HUDEP-2 (cell line): ENCODE data around the gene CCNG1.
A peak's percentile ranks its signal among the peaks of the same experiment; 100 is the strongest.
"Not testable (repeated sequence)": the region's sequence is repeated elsewhere in the genome, so short reads cannot be mapped to it uniquely, and the experiment has no call there.

Source experiments
- DNase-seq, 76 experiments: peaks; one replicate each; lab custom pipeline; 2025; ENCODE audit not compliant: unreplicated experiment in 76 of 76; lab: John Stamatoyannopoulos, UW

Gene CCNG1, protein sequence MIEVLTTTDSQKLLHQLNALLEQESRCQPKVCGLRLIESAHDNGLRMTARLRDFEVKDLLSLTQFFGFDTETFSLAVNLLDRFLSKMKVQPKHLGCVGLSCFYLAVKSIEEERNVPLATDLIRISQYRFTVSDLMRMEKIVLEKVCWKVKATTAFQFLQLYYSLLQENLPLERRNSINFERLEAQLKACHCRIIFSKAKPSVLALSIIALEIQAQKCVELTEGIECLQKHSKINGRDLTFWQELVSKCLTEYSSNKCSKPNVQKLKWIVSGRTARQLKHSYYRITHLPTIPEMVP

DNA sequence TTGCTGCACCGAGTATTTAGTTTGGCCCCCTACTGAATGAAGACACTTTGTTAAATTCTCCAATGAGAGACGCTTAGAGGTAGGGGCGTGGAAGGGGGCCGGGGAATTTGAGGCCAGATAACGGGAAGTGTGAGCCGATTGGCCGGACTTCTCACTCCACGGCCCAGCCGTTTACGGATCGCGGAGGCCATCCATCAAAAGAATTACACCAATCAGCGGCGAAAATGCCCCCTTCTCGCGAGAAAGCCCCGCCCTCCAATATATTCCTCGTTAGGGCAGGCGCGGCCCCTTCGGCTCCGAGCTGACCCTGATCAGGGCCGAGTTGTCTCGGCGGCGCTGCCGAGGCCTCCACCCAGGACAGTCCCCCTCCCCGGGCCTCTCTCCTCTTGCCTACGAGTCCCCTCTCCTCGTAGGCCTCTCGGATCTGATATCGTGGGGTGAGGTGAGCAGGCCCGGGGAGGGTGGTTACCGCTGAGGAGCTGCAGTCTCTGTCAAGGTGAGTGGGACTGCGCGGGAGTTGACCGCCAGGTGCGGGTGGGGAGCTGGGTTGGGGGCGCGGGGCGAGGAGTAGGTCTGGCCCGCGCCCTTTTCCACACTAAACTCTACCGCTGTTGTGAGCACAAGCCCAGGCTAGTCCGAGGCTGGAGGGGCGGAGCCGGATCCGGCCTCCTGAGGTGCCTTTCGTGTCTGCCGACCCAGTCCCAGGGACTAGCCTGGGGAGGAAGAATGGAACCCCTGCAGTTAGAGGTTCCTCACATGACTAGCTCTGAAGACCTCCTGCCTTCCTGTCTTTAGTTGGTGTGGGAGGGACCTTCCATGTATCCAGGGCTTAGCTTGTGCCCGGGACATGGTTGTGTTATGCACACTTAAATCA is at the start of gene CCNG1:
Gene CCNG1 (plus strand): TSS at position 287 of the 874 bp plus-strand sequence. CDS start 1,662 bp downstream, outside the sequence.
- peak; percentile 24 to 97 (median 89) for DNase-seq

DNA sequence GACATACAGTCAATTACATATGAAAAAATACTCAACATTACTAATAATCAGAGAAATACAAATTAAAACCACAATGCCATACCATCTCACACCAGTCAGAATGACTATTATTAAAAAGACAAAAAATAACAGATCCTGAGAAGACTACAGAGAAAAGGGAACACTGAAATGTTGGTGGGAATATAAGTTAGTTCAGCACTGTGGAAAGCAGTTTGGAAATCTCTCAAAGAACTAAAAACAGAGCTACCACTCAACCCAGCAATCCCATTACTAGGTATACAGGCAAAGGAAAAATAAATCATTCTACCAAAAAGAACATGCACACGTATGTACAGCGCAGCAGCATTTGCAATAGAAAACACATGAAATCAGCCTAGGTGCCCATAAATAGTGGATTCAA is 41.6 kb upstream of the CCNG1 start:
- no peak for DNase-seq

DNA sequence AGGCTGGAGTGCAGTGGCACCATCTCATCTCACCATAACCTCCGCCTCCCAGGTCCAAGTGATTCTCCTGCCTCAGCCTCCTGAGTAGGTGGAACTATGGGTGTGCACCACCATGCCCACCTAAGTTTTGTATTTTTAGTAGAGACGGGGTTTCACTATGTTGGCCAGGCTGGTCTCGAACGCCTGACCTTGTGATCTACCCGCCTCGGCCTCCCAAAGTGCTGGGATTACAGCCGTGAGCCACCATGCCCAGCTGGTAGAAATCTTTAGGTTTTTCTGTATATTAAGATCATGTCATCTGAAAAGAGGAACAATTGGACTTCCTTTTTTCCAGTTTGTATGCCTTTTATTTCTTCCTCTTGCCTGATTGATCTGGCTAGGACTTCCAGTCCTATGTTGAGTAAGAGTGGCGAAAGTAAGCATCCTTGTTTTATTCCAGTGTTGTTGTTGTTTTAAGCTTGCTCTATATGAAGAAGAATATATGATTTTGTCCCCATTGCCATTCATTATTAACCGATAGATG is 40.5 kb upstream of the CCNG1 start:
- not testable (repeated sequence) for DNase-seq

DNA sequence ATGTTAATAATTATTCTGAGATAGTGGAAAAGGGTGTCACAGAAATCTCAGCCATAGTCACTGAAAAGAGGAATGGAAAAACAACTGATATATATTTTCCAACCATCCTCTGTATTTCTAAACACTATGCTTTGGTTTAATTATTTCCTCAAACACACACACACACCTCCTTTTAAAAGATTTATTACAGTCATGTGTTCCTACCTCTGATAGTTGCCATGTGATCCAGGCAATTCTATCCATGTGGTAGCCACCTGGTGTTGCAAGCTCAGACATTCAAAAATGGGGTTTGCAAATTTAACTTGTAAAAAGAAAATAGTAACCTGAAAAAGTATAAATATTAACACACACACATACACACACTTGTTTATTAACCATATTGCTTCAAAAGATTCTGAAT is 40.0 kb upstream of the CCNG1 start:
- no peak for DNase-seq

DNA sequence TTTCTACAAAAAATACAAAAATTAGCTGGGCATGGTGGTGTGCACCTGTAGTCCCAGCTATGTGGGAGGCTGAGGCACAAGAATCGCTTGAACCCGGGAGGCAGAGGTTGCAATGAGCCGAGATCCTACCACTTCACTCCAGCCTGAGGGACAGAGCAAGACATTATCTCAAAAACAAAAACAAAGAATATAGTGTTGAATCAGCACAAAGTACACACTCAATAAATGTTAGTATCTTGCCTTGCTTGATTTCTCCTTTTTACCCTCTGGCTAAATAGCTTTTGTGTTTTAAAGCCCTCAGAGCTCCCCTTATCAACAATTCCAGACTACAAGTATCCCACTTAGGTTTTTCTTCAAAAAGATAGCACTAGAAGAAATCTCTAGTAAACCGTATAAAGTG is 37.5 kb upstream of the CCNG1 start:
- no peak for DNase-seq

DNA sequence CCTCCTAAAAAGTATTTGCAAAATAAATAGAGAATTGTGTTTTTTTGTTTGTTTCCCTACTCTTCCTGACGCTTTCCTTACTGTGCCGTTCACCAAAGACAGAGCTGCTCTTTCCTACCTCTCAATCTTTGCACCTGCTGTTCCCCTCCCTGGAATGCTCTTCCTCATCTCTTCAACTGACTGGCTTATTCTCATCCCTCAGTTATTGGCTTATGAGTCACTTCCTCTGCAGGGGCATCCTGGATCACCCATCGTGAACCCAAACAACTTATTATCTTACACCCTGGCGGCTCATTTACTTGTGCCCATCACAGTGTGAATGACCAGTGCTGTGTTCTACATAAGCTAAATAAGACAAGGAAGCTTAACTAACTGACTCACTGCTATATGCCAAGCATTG is 36.1 kb upstream of the CCNG1 start:
- no peak for DNase-seq

DNA sequence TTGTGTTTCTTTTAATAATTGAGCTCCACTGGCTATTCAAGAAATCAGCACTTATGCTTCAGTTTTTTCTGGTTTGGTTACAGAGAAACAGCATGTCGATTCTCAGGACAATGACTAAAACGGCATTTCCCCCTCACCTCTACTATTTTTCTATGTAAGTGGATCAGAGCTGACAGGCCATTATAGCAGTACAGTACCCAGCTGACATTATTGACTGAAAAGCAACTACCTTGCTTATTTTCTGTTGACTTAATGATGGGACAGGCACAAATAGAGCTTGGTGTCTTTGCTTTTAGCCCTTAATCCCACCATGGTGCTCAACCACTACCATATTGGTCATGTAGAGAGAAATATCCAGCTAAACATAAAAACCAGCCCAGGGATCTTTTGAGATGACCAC is 35.4 kb upstream of the CCNG1 start:
- DNase-seq, result no peak

DNA sequence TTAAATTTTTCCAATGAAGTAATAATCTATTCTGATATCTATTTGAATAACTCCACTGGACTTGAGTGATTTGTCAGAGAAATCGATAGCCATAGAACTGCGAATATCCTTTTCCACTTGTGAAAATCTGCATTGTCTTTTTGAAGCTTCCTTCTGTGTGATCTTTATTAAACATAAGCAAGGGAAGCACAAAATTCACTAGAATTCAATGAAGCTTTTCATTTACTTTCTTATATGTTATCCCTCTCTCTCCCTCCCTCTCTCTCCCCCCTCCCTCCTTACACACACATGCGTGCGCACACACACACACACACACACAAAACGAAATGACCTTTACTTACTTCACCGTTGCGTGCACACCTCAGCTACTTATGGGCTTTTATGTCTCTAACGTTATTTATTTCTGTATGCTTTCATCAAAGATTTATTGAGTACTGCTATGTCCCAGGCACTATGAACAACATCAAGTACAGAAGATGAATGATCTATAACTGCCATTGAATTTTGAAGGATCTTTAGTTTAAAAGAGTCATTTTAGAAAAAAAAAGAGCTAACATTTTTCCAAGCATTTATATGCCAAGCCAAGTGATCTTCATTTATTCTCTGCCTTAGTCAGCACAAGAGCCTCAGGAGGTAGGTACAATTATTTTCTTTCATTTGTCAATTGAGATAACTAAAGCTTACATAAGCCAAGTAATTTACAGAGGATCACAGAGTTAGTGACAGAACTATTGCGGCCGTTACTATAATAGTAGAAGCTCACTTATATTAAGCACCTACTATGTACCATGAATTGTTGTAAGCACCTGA is 32.8 kb upstream of the CCNG1 start:
- DNase-seq, result no peak

DNA sequence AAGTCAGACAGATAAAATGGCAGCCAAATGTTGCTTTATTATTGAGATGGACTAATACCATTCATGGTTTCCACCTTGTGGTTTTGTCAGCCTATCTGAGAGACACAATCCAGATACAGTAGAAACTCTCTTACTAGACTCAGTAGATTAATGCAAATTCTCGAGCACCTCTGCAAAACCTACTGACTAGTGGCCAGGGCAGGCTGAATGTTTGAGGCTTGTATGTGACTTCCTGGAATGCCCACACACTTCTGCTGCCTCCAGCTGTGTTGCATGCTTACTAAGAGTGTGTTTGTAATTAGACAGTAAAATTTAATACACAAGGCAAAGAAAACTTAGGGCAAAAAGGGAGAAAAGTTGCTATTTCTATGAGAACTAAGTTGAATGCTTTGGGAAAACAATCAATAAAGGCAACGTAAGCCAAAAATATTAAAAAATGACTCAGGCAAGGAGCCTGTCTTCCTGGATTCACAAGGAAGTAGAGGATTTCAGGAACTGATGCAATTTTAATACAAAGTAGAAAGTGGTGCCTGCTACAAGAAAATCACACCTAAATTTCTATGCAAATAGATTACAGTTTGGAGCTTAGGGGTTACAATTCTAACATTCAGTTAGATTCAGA is 30.2 kb upstream of the CCNG1 start:
- no peak for DNase-seq

DNA sequence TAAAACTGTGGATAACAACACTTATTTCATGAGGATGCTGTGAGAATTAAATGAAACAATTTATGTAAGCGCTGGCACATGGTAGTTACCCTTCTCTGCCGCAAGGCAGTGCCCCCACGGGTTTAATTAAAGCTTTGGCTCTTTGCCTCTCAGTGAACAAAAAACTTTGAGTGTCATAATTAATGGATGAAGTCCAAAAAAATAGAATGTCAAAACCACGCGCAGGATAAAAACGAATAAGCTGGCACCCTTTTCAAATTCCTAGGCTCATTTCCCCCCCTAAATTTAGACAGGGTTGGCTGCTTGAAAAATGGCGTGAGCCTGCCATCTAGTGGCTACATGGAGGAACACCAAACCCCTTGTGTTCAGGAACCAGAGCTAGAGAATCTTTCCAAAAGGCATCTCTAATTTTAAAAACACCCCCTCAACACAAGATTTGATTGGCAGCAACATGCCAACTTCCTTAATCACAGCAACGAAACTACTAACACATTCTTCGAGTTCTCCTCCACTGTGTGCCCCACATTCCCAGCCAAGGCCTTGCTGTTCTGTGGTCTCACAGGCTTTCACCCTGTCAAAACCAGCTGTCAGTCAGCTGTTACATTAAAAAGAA is 29.0 kb upstream of the CCNG1 start:
- peak in 36 of 76 experiments; percentile 1 to 46 (median 11) for DNase-seq

DNA sequence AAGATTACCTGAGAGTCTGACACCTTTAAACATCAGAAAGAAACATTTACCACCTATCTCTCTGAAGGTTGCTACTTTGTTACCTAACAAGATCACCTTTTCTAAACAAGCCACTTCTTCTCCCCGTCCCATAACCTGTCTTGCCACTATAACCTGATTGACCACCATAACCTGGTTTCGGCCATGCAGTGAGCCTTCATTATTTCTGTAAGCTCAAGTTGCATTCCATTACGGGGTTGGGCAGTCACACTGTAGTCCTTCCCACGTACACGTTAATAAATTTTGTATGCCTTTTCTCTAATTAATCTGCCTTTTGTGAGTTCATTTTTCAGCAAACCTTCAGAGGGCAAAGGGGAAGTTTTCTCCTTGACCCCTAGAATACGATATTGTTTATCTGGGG is 28.0 kb upstream of the CCNG1 start:
- DNase-seq, result no peak

DNA sequence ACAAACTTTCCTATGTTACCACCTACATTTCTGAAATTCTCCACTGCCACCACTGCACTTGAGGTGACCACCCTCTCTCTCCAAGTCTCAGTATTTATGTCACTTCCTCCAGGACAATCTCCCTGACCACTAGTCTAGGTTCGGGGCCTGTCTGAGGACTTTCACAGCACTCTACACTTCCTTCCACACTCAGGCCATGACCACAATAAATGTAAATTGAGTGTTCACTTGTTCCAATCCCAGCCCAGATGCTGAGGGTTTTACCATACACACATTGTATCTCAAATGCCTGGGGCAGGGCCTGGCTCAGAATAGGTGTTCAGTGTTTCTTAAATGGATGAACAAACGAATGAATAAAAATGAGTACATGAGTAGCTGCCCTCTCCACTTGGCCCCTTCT is 26.9 kb upstream of the CCNG1 start:
- DNase-seq, result no peak

DNA sequence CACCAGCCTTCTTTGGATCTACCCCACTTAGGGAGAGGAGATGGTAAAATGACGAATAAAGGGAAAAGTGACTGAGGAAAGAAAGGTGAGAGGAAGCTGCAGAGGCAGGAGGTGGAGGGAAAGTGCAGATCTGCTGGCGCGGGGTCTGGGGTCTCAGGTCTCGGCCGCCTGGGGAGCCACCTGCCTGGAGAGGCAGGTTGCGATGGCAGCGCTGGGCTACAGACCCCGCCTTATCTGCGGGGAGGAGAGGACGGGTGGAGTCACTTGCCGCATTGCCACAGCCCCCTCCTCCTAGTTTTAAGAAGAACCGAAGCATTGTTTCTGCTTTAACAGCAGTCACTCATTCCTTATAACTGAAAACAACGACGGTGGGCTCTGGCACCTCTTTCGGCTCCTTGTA is 21.7 kb upstream of the CCNG1 start:
- DNase-seq, result not testable (repeated sequence)

DNA sequence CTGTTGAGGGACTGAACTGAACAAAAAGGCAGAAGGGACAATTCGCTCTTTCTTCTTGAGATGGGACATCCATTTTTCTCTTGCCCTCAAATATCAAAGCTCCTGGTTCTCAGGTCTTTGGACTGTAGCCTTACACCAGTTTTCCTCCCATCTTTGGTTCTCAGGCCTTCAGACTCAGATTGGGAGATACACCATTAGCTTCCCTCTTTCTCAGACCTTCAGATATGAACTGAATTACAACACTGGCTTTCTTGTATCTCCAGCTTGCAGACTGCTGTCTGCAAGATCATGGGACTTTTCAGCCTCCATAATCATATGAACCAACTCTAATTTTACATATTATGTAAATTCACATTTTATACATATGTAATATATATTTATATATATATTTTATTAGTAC is 12.6 kb upstream of the CCNG1 start:
- DNase-seq, result no peak

DNA sequence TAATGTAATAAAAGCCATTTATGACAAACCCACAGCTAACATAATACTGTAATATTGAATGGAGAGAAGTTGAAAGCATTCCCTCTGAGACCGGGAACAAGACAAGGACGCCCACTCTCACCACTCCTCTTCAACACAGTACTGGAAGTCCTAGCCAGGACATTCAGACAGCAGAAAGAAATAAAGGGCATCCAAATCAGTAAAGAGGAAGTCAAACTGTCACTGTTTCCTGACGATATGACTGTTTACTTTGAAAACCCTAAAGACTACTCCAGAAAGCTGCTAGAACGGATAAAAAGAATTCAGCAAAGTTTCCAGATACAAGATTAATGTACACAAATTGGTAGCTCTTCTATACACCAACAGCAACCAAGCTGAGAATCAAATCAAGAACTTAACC is 11.3 kb upstream of the CCNG1 start:
- DNase-seq, result not testable (repeated sequence)

DNA sequence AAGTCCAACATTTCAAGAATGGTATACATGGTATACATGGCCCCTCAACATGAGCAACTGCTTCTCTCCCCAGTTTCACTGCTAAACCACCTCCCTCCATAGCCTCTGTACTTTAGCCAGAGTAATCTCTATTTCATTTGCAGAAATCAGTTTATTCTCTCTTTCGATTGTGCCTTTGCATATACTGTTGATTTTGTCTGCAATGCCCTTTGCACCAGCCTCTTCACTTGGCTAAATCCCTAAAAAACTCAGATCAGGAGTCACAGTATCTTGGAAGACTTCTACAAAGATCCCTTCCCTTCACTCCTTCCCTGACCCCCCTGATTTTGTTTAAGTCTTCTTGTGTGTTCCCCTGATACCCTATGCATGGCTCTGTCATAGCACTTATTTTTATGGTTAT is 4.9 kb upstream of the CCNG1 start:
- no peak for DNase-seq

DNA sequence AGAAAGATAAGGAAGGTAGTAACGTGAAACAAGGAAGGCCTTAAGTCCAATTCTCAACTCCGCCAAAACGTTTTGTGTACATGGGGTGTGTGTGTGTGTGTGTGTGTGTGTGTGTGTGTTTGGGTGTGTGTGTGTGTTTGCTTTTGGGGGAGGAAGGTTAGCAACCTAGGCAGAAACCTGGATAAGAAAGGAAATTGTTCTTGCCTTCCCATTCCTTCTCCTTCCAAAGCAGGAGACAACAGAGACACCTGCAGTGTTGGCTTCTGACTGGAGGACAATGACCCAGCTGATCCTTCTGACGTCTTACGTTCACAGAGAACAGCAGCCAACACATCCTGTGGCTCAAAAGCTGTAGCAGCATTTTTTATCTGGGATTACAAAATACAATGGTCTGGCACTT is 4.1 kb upstream of the CCNG1 start:
- no peak for DNase-seq

DNA sequence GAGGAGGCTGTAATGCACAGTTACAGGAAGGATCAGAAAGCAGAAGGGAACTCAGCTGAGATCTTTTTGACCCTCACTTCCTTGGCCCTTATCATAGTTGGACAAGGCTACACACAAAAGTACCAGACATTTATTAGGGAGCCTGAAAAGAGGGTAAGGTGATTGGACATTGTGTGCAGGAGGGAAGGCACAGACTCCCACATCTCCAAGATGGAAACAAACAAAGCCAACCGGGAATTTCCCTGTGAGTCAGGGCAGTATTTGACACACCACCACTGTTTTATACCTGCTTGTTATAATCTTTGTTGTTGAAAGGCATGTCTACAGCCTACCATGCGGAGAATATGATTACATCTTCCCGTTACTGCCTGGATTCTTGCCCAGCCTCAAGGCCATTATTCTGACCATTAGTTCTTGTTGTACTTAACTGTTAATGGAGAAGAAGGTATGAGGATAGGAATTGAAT is 3.0 kb upstream of the CCNG1 start:
- no peak for DNase-seq

DNA sequence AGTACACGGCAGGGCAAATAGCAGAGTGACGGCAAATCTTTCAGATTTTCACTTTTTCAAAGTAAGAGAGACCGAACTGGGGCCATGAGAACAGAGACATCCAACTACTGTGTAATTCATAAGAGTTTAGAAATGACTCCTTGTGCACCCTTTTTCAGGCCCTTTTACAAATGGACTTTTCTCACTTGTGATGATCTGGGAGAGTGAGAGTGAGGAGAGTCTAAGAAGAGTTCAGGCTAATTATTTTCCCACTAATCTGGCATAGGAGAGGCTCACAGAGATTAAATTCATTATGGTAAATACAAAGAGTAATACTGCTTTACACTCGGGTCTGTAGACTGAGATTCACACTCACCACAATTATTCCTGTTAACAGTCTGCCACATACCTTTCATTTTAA is 880 bp upstream of the CCNG1 start:
- DNase-seq, result no peak

DNA sequence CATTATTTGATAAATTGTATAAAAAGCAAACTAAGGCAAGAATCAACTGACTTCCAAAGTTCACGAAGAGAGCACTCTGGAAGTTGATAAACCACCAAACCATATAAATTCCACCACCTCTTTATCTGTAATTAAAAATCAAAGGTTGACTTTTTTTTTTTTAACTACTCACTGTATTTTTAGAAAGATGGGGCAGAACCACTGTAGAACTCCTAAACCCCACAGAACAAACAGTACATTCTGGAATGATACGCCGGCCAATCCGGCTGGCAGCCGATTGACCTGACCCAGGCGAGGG is 435 bp upstream of the CCNG1 start:
- no peak for DNase-seq
